HEK293 (cell line): ENCODE measurements around the gene RASD1.

Experiments used
- FEZF1 ChIP-seq: fragments of 450-650 bp; formaldehyde crosslinking; IDR thresholded peaks from 2 replicates; pipeline ENCODE4 v1.5.1; 2016; ENCODE audit warnings: missing biosample characterization, missing genetic modification characterization
- GLI4 ChIP-seq: fragments of 450-650 bp; formaldehyde crosslinking; IDR thresholded peaks from 2 replicates; pipeline ENCODE4 v1.5.1; 2016; ENCODE audit warnings: missing biosample characterization, missing genetic modification characterization
- GLIS1 ChIP-seq: fragments of 450-650 bp; formaldehyde crosslinking; IDR thresholded peaks from 2 replicates; pipeline ENCODE4 v1.5.1; 2016; ENCODE audit warnings: missing biosample characterization, missing genetic modification characterization
- HOXC10 ChIP-seq: sonication (generic); formaldehyde crosslinking; IDR thresholded peaks from 2 replicates; pipeline ENCODE4 v1.8.1; 2023; ENCODE audit warnings: mild to moderate bottlenecking, missing genetic modification reagents
- KLF1 ChIP-seq: fragments of 450-650 bp; formaldehyde crosslinking; IDR thresholded peaks from 2 replicates; pipeline ENCODE4 v1.5.1; 2016; ENCODE audit warnings: missing biosample characterization, missing genetic modification characterization
- KLF10 ChIP-seq: fragments of 450-650 bp; IDR thresholded peaks from 2 replicates; pipeline ENCODE4 v1.5.1; 2018; ENCODE audit warnings: missing biosample characterization, mild to moderate bottlenecking, missing genetic modification characterization
- KLF16 ChIP-seq: fragments of 450-650 bp; formaldehyde crosslinking; IDR thresholded peaks from 2 replicates; pipeline ENCODE4 v1.5.1; 2017; ENCODE audit warnings: missing biosample characterization, missing genetic modification characterization
- SP2 ChIP-seq: fragments of 450-650 bp; formaldehyde crosslinking; IDR thresholded peaks from 2 replicates; pipeline ENCODE4 v1.5.1; 2016; ENCODE audit warnings: missing biosample characterization, missing genetic modification characterization
- SP7 ChIP-seq: fragments of 450-650 bp; formaldehyde crosslinking; IDR thresholded peaks from 2 replicates; pipeline ENCODE4 v1.5.1; 2016; ENCODE audit warnings: missing biosample characterization, missing genetic modification characterization
- ZBTB17 ChIP-seq: fragments of 450-650 bp; formaldehyde crosslinking; IDR thresholded peaks from 2 replicates; pipeline ENCODE4 v1.5.1; 2016; ENCODE audit warnings: missing biosample characterization, missing genetic modification characterization
- ZBTB20 ChIP-seq: fragments of 450-650 bp; formaldehyde crosslinking; IDR thresholded peaks from 2 replicates; pipeline ENCODE4 v1.5.1; 2016; ENCODE audit warnings: missing biosample characterization, missing genetic modification characterization
- ZIC2 ChIP-seq: fragments of 450-650 bp; formaldehyde crosslinking; IDR thresholded peaks from 2 replicates; pipeline ENCODE4 v1.5.1; 2016; ENCODE audit warnings: missing biosample characterization, missing genetic modification characterization
- ZNF10 ChIP-seq: fragments of 450-650 bp; formaldehyde crosslinking; IDR thresholded peaks from 2 replicates; pipeline ENCODE4 v1.5.1; 2017; ENCODE audit warnings: missing biosample characterization, missing genetic modification characterization
- ZNF146 ChIP-seq: fragments of 450-650 bp; formaldehyde crosslinking; IDR thresholded peaks from 2 replicates; pipeline ENCODE4 v1.5.1; 2016; ENCODE audit warnings: missing biosample characterization, missing genetic modification characterization
- ZNF2 ChIP-seq: fragments of 450-650 bp; formaldehyde crosslinking; IDR thresholded peaks from 2 replicates; pipeline ENCODE4 v1.5.1; 2016; ENCODE audit warnings: missing biosample characterization, missing genetic modification characterization
- ZNF239 ChIP-seq: fragments of 450-650 bp; formaldehyde crosslinking; IDR thresholded peaks from 2 replicates; pipeline ENCODE4 v1.5.1; 2016; ENCODE audit warnings: missing biosample characterization, missing genetic modification characterization
- ZNF324 ChIP-seq: fragments of 450-650 bp; formaldehyde crosslinking; IDR thresholded peaks from 2 replicates; pipeline ENCODE4 v1.5.1; 2016; ENCODE audit warnings: missing biosample characterization, missing genetic modification characterization
- ZNF341 ChIP-seq: fragments of 450-650 bp; formaldehyde crosslinking; IDR thresholded peaks from 2 replicates; pipeline ENCODE4; 2016; ENCODE audit warnings: low read depth, missing biosample characterization, missing genetic modification characterization
- ZNF391 ChIP-seq: fragments of 450-650 bp; formaldehyde crosslinking; IDR thresholded peaks from 2 replicates; pipeline ENCODE4 v1.5.1; 2016; ENCODE audit warnings: low read depth, missing biosample characterization, missing genetic modification characterization, borderline replicate concordance
- ZNF394 ChIP-seq: fragments of 450-650 bp; formaldehyde crosslinking; IDR thresholded peaks from 2 replicates; pipeline ENCODE4 v1.5.1; 2016; ENCODE audit warnings: missing biosample characterization, missing genetic modification characterization, mild to moderate bottlenecking, moderate library complexity, borderline replicate concordance
- ZNF416 ChIP-seq: fragments of 450-650 bp; formaldehyde crosslinking; IDR thresholded peaks from 2 replicates; pipeline ENCODE4 v1.5.1; 2016; ENCODE audit warnings: missing biosample characterization, missing genetic modification characterization
- ZNF501 ChIP-seq: fragments of 450-650 bp; formaldehyde crosslinking; IDR thresholded peaks from 2 replicates; pipeline ENCODE4 v1.5.1; 2016; ENCODE audit warnings: missing biosample characterization, missing genetic modification characterization
- ZNF510 ChIP-seq: fragments of 450-650 bp; formaldehyde crosslinking; IDR thresholded peaks from 2 replicates; pipeline ENCODE4 v1.5.1; 2018; ENCODE audit warnings: mild to moderate bottlenecking, missing genetic modification characterization, missing biosample characterization; ENCODE audit not compliant: insufficient replicate concordance
- ZNF561 ChIP-seq: fragments of 450-650 bp; IDR thresholded peaks from 2 replicates; pipeline ENCODE4 v1.5.1; 2018; ENCODE audit warnings: missing biosample characterization, missing genetic modification characterization, borderline replicate concordance
- ZNF600 ChIP-seq: fragments of 450-650 bp; formaldehyde crosslinking; IDR thresholded peaks from 2 replicates; pipeline ENCODE4 v1.5.1; 2016; ENCODE audit warnings: missing biosample characterization, missing genetic modification characterization
- ZNF610 ChIP-seq: fragments of 450-650 bp; formaldehyde crosslinking; IDR thresholded peaks from 2 replicates; pipeline ENCODE4 v1.5.1; 2016; ENCODE audit warnings: missing biosample characterization, missing genetic modification characterization, borderline replicate concordance
- ZNF76 ChIP-seq: fragments of 450-650 bp; formaldehyde crosslinking; IDR thresholded peaks from 2 replicates; pipeline ENCODE4; 2016; ENCODE audit warnings: low read depth, missing biosample characterization, missing genetic modification characterization, borderline replicate concordance
- ZNF776 ChIP-seq: fragments of 450-650 bp; formaldehyde crosslinking; IDR thresholded peaks from 2 replicates; pipeline ENCODE4 v1.5.0; 2017; ENCODE audit warnings: missing biosample characterization, missing genetic modification characterization, borderline replicate concordance
- ZNF777 ChIP-seq: fragments of 450-650 bp; formaldehyde crosslinking; IDR thresholded peaks from 2 replicates; pipeline ENCODE4 v1.5.1; 2017; ENCODE audit warnings: missing biosample characterization, missing genetic modification characterization, borderline replicate concordance
- ZNF837 ChIP-seq: fragments of 450-650 bp; formaldehyde crosslinking; IDR thresholded peaks from 2 replicates; pipeline ENCODE4 v1.5.1; 2016; ENCODE audit warnings: missing biosample characterization, missing genetic modification characterization
- ZSCAN30 ChIP-seq: fragments of 450-650 bp; IDR thresholded peaks from 2 replicates; pipeline ENCODE4 v1.5.1; 2018; ENCODE audit warnings: missing biosample characterization, mild to moderate bottlenecking, missing genetic modification characterization, moderate library complexity
- TF ChIP-seq, protein P1 (sequence below): fragments of 450-650 bp; IDR thresholded peaks from 2 replicates; pipeline ENCODE4 v1.5.1; 2018; ENCODE audit warnings: missing biosample characterization, missing genetic modification characterization
- TF ChIP-seq, protein P2 (sequence below): fragments of 450-650 bp; formaldehyde crosslinking; IDR thresholded peaks from 2 replicates; pipeline ENCODE4 v1.5.1; 2016; ENCODE audit warnings: missing biosample characterization, missing genetic modification characterization
- TF ChIP-seq, protein P3 (sequence below): fragments of 450-650 bp; formaldehyde crosslinking; IDR thresholded peaks from 2 replicates; pipeline ENCODE4 v1.5.1; 2016; ENCODE audit warnings: missing biosample characterization, missing genetic modification characterization
- TF ChIP-seq, protein P4 (sequence below): fragments of 450-650 bp; formaldehyde crosslinking; IDR thresholded peaks from 2 replicates; pipeline ENCODE4 v1.5.1; 2016; ENCODE audit warnings: missing biosample characterization, missing genetic modification characterization

RASD1 gene

DNA sequence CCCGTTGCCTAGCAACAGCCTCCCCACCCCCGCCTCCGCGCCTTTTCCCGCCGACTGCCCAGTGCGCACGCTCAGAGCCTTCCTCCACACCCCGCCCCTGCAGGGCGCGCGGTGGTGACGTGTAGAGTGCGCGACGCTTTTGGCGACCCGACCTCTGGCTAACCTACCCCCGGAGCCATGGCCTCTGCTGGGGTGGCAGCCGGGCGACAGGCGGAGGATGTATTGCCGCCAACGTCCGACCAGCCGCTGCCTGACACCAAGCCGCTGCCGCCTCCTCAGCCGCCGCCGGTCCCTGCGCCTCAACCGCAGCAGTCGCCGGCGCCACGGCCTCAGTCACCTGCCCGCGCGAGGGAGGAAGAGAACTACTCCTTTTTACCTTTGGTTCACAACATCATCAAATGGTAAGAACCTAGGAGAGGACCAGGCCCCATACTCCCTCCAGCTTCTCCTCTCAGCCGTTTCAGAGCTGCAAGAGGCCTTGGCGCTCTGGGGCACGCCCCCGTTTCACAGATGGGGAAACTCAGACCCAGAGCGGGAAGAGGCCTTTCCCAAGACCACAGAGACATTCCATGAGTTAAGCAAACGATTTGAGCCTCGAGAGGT is 19.2 kb downstream of the RASD1 start, which contains the start of gene MED9 (continued):
- TF ChIP-seq, protein P1, sequence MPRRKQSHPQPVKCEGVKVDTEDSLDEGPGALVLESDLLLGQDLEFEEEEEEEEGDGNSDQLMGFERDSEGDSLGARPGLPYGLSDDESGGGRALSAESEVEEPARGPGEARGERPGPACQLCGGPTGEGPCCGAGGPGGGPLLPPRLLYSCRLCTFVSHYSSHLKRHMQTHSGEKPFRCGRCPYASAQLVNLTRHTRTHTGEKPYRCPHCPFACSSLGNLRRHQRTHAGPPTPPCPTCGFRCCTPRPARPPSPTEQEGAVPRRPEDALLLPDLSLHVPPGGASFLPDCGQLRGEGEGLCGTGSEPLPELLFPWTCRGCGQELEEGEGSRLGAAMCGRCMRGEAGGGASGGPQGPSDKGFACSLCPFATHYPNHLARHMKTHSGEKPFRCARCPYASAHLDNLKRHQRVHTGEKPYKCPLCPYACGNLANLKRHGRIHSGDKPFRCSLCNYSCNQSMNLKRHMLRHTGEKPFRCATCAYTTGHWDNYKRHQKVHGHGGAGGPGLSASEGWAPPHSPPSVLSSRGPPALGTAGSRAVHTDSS (tag by site-specific recombination), result peak; percentile 61
- TF ChIP-seq ZNF561 (peak; percentile 24; the same call in 1 of the 2 replicates), ZNF416 (tag by site-specific recombination) (no peak), ZNF10 (tag by site-specific recombination) (peak; percentile 41; the same call in 1 of the 2 replicates), ZNF341 (tag by site-specific recombination) (no peak), KLF16 (tag by site-specific recombination) (peak; percentile 86), ZNF837 (no peak), ZNF76 (tag by site-specific recombination) (peak; percentile 73; the same call in 1 of the 2 replicates), GLI4 (0 out of 2 replicates have a peak, but pooled peaks have one; percentile 39), ZNF776 (tag by site-specific recombination) (no peak), ZNF394 (tag by site-specific recombination) (peak; percentile 81), SP7 (tag by site-specific recombination) (peak; percentile 72), GLIS1 (tag by site-specific recombination) (peak; percentile 58; the same call in 1 of the 2 replicates), KLF10 (tag by site-specific recombination) (no peak), ZNF146 (no peak), ZNF610 (tag by site-specific recombination) (no peak), ZIC2 (tag by site-specific recombination) (0 out of 2 replicates have a peak, but pooled peaks have one; percentile 15), ZNF510 (no peak), ZNF324 (peak; percentile 69; the same call in 1 of the 2 replicates), ZNF600 (tag by site-specific recombination) (peak; percentile 36; the same call in 1 of the 2 replicates), ZBTB20 (tag by site-specific recombination) (peak; percentile 57; the same call in 1 of the 2 replicates), ZNF501 (tag by site-specific recombination) (peak; percentile 73; the same call in 1 of the 2 replicates), KLF1 (tag by site-specific recombination) (peak; percentile 65; the same call in 1 of the 2 replicates), SP2 (tag by site-specific recombination) (peak; percentile 68), ZBTB17 (peak; percentile 83), ZNF777 (tag by site-specific recombination) (no peak), HOXC10 (CRISPR knock-in tag) (no peak), ZNF2 (tag by site-specific recombination) (peak; percentile 67), ZNF391 (peak; percentile 59; the same call in 1 of the 2 replicates), ZNF239 (tag by site-specific recombination) (no peak), ZSCAN30 (no peak; the same call in 1 of the 2 replicates), FEZF1 (peak; percentile 65)
- TF ChIP-seq, protein P2, sequence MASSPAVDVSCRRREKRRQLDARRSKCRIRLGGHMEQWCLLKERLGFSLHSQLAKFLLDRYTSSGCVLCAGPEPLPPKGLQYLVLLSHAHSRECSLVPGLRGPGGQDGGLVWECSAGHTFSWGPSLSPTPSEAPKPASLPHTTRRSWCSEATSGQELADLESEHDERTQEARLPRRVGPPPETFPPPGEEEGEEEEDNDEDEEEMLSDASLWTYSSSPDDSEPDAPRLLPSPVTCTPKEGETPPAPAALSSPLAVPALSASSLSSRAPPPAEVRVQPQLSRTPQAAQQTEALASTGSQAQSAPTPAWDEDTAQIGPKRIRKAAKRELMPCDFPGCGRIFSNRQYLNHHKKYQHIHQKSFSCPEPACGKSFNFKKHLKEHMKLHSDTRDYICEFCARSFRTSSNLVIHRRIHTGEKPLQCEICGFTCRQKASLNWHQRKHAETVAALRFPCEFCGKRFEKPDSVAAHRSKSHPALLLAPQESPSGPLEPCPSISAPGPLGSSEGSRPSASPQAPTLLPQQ (tag by site-specific recombination), result peak; percentile 59; the same call in 1 of the 2 replicates
- TF ChIP-seq, protein P3, sequence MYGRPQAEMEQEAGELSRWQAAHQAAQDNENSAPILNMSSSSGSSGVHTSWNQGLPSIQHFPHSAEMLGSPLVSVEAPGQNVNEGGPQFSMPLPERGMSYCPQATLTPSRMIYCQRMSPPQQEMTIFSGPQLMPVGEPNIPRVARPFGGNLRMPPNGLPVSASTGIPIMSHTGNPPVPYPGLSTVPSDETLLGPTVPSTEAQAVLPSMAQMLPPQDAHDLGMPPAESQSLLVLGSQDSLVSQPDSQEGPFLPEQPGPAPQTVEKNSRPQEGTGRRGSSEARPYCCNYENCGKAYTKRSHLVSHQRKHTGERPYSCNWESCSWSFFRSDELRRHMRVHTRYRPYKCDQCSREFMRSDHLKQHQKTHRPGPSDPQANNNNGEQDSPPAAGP, result peak; percentile 80
- TF ChIP-seq, protein P4, sequence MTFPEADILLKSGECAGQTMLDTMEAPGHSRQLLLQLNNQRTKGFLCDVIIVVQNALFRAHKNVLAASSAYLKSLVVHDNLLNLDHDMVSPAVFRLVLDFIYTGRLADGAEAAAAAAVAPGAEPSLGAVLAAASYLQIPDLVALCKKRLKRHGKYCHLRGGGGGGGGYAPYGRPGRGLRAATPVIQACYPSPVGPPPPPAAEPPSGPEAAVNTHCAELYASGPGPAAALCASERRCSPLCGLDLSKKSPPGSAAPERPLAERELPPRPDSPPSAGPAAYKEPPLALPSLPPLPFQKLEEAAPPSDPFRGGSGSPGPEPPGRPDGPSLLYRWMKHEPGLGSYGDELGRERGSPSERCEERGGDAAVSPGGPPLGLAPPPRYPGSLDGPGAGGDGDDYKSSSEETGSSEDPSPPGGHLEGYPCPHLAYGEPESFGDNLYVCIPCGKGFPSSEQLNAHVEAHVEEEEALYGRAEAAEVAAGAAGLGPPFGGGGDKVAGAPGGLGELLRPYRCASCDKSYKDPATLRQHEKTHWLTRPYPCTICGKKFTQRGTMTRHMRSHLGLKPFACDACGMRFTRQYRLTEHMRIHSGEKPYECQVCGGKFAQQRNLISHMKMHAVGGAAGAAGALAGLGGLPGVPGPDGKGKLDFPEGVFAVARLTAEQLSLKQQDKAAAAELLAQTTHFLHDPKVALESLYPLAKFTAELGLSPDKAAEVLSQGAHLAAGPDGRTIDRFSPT (tag by site-specific recombination), result peak; percentile 56; the same call in 1 of the 2 replicates
